Inflammatory macrophage (primary cell): Measurements from ENCODE around the gene KAT14.
"Not testable (repeated sequence)": the region's sequence is repeated elsewhere in the genome, so short reads cannot be mapped to it uniquely, and the experiment has no call there.

ENCODE experiments used
- DNase-seq, 2 donors: peaks; one replicate each; pipeline ENCODE4 v3.0.0-alpha.2; 2020 to 2022

The KAT14 gene

DNA sequence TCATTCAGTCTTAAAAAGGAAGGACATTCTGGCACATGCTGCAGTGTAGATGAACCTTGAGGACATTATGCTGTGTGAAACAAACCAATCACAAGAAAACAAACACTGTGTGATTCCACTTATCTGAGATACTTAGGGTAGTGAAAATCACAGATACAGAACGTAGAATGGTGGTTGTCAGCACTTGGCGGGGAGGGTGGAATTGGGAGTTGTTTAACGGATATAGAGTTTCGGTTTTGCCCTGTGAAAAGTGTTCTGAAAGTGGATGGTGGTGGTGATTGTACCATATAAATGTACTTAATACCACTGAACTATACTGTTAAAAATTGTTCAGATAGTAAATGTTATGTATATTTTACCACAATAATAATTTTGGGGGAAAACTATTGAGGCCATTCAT is 18.4 kb downstream of the KAT14 start:
- DNase-seq, result no peak

- DNase-seq, result no peak
Observed at GRCh38 chr20:18164356-18164755, 26.7 kb downstream of the KAT14 start.

- no peak for DNase-seq
Observed at GRCh38 chr20:18165553-18165952, 27.9 kb downstream of the KAT14 start.

- peak; percentile 10 to 29 for DNase-seq
Observed at GRCh38 chr20:18166241-18166881, 28.7 kb downstream of the KAT14 start.

- no peak for DNase-seq
Observed at GRCh38 chr20:18166950-18167349, 29.3 kb downstream of the KAT14 start.

- no peak for DNase-seq
Observed at GRCh38 chr20:18172379-18172778, 34.7 kb downstream of the KAT14 start.

GRCh38 chr20:18174906-18175683 is 37.4 kb downstream of the KAT14 start:
- DNase-seq, result no peak

GRCh38 chr20:18176318-18176785 is 38.7 kb downstream of the KAT14 start:
- no peak for DNase-seq

- not testable (repeated sequence) for DNase-seq
Observed at GRCh38 chr20:18180366-18180765, 42.7 kb downstream of the KAT14 start.

GRCh38 chr20:18180815-18181214 is 43.2 kb downstream of the KAT14 start:
- no peak for DNase-seq

DNA sequence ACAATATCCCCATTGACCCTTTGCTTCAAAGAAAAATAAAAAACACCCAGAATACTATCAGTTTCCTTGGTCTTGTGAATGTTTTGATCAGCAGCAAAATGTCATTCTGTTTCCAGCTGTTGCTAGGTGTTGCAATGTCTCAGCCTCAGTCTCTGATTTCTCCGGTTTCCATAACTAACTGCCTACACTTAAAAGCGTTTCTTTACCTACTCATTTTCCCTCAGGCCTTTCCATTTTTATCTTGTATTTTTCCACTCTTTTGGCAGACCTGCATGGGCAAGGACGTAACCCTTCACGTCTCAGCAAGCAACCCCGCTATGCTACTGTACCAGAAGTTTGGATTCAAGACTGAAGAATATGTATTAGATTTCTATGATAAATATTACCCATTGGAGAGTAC is 49.4 kb downstream of the KAT14 start:
- no peak for DNase-seq

DNA sequence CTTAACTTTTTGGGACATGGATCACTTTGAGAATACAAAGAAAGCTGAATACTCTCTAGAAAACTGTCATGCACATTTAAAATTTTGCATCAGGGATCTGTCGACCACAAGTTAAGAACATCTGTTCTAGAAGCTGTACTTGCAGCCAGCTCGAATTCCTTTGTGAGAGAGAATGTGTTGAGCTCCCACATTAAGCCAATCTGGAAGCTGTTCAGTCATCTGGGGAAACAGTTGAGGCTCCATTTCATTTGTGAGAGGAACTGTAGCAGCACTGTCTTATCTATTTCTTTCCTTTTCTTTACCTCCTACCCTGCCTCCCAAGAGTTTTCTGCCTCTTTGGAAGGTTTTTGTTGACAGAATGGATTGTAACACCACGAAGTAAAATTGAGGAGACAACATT is 50.8 kb downstream of the KAT14 start:
- no peak for DNase-seq

- DNase-seq, result no peak
Observed at GRCh38 chr20:18190338-18191233, 52.9 kb downstream of the KAT14 start.

GRCh38 chr20:18191306-18191705 is 53.6 kb downstream of the KAT14 start:
- no peak for DNase-seq

DNA sequence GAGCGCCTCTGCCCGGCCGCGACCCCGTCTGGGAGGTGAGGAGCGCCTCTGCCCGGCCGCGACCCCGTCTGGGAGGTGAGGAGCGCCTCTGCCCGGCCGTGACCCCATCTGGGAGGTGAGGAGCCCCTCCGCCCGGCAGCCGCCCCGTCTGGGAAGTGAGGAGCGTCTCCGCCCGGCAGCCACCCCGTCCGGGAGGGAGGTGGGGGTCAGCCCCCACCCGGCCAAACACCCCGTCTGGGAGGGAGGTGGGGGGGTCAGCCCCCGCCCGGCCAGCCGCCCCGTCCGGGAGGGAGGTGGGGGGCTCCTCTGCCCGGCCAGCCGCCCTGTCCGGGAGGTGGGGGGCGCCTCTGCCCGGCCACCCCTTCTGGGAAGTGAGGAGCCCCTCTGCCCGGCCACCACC is 56.8 kb downstream of the KAT14 start:
- not testable (repeated sequence) for DNase-seq

- DNase-seq, result no peak
Observed at GRCh38 chr20:18195931-18196330, 58.3 kb downstream of the KAT14 start.

- DNase-seq, result no peak
Observed at GRCh38 chr20:18197382-18198070, 59.9 kb downstream of the KAT14 start.

GRCh38 chr20:18202966-18203365 is 65.3 kb downstream of the KAT14 start:
- no peak for DNase-seq

- DNase-seq, result not testable (repeated sequence)
Observed at GRCh38 chr20:18203700-18204099, 66.0 kb downstream of the KAT14 start.

GRCh38 chr20:18213002-18213401 is 75.3 kb downstream of the KAT14 start:
- no peak for DNase-seq

DNA sequence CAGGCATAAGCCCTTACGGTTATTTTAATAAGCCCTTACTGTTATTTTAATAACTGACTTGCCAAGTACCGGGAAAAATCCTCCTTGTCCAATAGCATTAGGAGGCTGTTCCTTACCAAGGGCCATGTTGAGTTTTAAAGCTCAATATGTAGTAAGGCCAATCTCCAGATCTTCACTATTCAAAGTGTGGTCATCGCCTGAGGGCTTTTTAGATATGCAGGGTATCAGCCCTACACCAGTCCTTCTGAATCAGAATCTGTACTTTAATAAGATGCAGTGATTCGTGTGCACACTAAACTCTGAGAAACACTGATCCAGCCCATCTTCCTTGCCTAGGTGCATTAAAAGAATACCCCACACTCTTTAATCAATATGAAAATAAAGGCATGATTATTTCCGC is 77.9 kb downstream of the KAT14 start:
- no peak for DNase-seq

DNA sequence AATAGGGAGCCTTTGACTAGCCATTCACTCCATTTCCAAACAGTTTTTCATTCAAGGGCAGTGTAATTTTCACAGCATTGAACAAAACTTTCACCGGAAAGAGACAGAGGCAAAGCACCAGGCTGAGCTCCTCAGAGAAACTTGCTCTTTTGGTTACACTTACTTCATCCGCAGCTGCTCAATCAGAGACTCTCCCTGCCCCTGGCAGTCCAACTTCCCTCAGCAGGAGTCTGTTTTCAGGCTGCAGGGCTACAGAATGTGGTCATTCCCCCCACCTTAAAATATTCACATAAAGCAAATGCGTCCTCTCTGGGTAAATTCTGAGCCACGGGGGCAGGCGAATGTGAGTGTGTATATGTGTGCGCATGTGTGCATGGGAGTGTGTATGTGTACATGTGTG is 80.6 kb downstream of the KAT14 start:
- no peak for DNase-seq

GRCh38 chr20:18223409-18223808 is 85.7 kb downstream of the KAT14 start:
- no peak for DNase-seq
